Adrenal gland (tissue), 12 donors: ENCODE data around the gene NKX2-3. TPM values are rescaled to one million over a fixed set of nuclear protein-coding genes. Genes with fewer than 3 reads are reported as not detected.

Source experiments
- DNase-seq, 7 donors: peaks; one replicate each; pipeline ENCODE4 v3.0.0-alpha.2; 2019 to 2020
- H3K27ac ChIP-seq, 5 donors: fragments of 200-600 bp; sonication (generic) in 4 of 5; 1 replicate in 3 of 5; 2 replicates in 2 of 5; pipeline versions ENCODE4 v1.5.1 to v1.8.0; 2016 to 2020; ENCODE audit warnings: mild to moderate bottlenecking in 1 of 5
- H3K27me3 ChIP-seq: fragments of 200-600 bp; 2 replicates; pipeline ENCODE4 v1.8.0; 2021
- H3K36me3 ChIP-seq, 2 donors: fragments of 200-600 bp; replicated peaks in 1 of 2; 1 replicate in 1 of 2; 2 replicates in 1 of 2; pipeline versions ENCODE4 v1.5.1 to v1.8.0; 2018 to 2022
- H3K4me1 ChIP-seq, 2 donors: fragments of 200-600 bp; replicated peaks in 1 of 2; 1 replicate in 1 of 2; 2 replicates in 1 of 2; pipeline versions ENCODE4 v1.5.1 to v1.8.0; 2018 to 2021
- H3K4me3 ChIP-seq, 4 donors: fragments of 200-600 bp; sonication (generic) in 3 of 4; one replicate each; pipeline ENCODE4 v1.5.1; 2016 to 2018
- H3K9me3 ChIP-seq, 3 donors: fragments of 200-600 bp; sonication (generic) in 1 of 3; replicated peaks in 1 of 3; 1 replicate in 2 of 3; 2 replicates in 1 of 3; pipeline versions ENCODE4 v1.5.1 to v1.8.0; 2016 to 2021
- CTCF ChIP-seq, 6 experiments: fragments of 450-650 bp in 4 of 6; fragments of 200-600 bp in 2 of 6; sonication (generic) in 1 of 6; IDR thresholded peaks; 1 replicate in 5 of 6; 2 replicates in 1 of 6; pipeline versions ENCODE4 v1.5.1 to v1.8.0; 2016 to 2021; ENCODE audit warnings: antibody characterized with exemption in 6 of 6, mild to moderate bottlenecking in 2 of 6, moderate library complexity in 1 of 6
- POLR2A ChIP-seq, 2 donors: fragments of 450-650 bp; IDR thresholded peaks; one replicate each; pipeline ENCODE4 v1.6.1; 2017; ENCODE audit warnings: antibody characterized with exemption in 2 of 2, mild to moderate bottlenecking in 2 of 2, moderate library complexity in 1 of 2
- WGBS, 4 donors: extraction: QIAGEN DNeasy Blood & Tissue Kit in 2 of 4; methylation state at CpG; one replicate each; pipeline versions ENCODE4 v1.1.5 to v1.1.7; 2013 to 2017; 5-methylcytosine and 5-hydroxymethylcytosine counted together
- intact Hi-C, 2 donors: fragments of 100-400 bp; cut with DNase I; formaldehyde crosslinking; loops; one replicate each; pipeline versions ENCODE4 v1.14.1 to v1.15.0; 2022 to 2023
- polyA plus RNA-seq, 3 donors: library from polyadenylated mRNA; stranded (reverse); fragments of 200-250 nt in 2 of 3; fragments of 350-450 nt in 1 of 3; fragmentation: Illumina TruSeq in 1 of 3; extraction: RNeasy Lipid Tissue Mini Kit (QIAGEN cat#74804) in 1 of 3; gene quantifications; one replicate each; pipeline ENCODE4 v1.2.3, GENCODE V29; 2013 to 2014
- total RNA-seq, 9 donors: library from RNA; depleted of rRNA in 4 of 9; stranded (reverse); fragments of >200 nt in 4 of 9; fragments of 120-200 nt in 1 of 9; fragmentation: NEBNext Ultra II Directional in 1 of 9; extraction: Animal tissue kit (Norgen Biotek cat#: 25700) in 1 of 9; gene quantifications; one replicate each; pipeline versions ENCODE4 v1.1.0 to v1.2.4, GENCODE V29; 2013 to 2023
- donor health status: healthy with polysubstance abuse.
- donor health status: Bipolar disorder and iron deficiency.
- donor health status: DM: yes; HTN: yes; CAD: no.
- donor health status: DM: no; HTN: no; CAD: no.
- donor health status: DM: no; HTN: no; CAD: no.
- donor health status: DM: yes; HTN: yes; CAD: no.

Gene NKX2-3
- total and polyA plus RNA-seq, 12 donors = 0.03 TPM; not detected in 11

- Histone ChIP-seq H3K36me3 (no peaks in the 10 kb centered on the region), H3K4me3 (no peak overlapping the region), H3K9me3 (no peaks in the 10 kb centered on the region), H3K27me3 (peaks cover 33% of the 10 kb centered on the region), H3K4me1 (no peaks in the 10 kb centered on the region), H3K27ac (no peak overlapping the region)
- no peak for TF ChIP-seq POLR2A (IDR thresholded peaks at IDR 0.05)
- no peak for TF ChIP-seq CTCF (IDR thresholded peaks at IDR 0.05)
- peak in 4 of 7 donors; percentile 25 to 62 (median 28) for DNase-seq
- intact Hi-C loops = no loop called here
- WGBS, 4 donors = 21 to 37% (median 24%) methylated on average over 5 of the region's 5 CpGs
These were observed 18.4 kb downstream of the NKX2-3 start for GRCh38 chr10:99551158-99551557.

GRCh38 chr10:99551616-99552015 is 18.9 kb downstream of the NKX2-3 start:
- WGBS, 4 donors = 19 to 29% (median 28%) methylated on average over 3 of the region's 3 CpGs
- Histone ChIP-seq H3K27me3 (peaks cover 34% of the 10 kb centered on the region), H3K4me3 (no peak overlapping the region), H3K27ac (no peak overlapping the region), H3K36me3 (no peaks in the 10 kb centered on the region), H3K4me1 (no peaks in the 10 kb centered on the region), H3K9me3 (no peaks in the 10 kb centered on the region)
- TF ChIP-seq POLR2A (IDR thresholded peaks at IDR 0.05) = no peak
- TF ChIP-seq CTCF (IDR thresholded peaks at IDR 0.05) = no peak
- intact Hi-C loops = no loop called here
- no peak for DNase-seq

- no peaks in the 10 kb centered on the region for H3K4me1 ChIP-seq
- H3K27me3 ChIP-seq = peaks cover 41% of the 10 kb centered on the region
- no peak for DNase-seq
- TF ChIP-seq CTCF (IDR thresholded peaks at IDR 0.05) = no peak
- TF ChIP-seq POLR2A (IDR thresholded peaks at IDR 0.05) = no peak
- H3K4me3 ChIP-seq = no peak overlapping the region
- H3K27ac ChIP-seq = no peak overlapping the region
- intact Hi-C loops = no loop called here
- no peaks in the 10 kb centered on the region for H3K36me3 ChIP-seq
- H3K9me3 ChIP-seq = no peaks in the 10 kb centered on the region
- WGBS, 4 donors = 63 to 72% (median 66%) methylated on average over 11 of the region's 11 CpGs
These were observed 22.6 kb downstream of the NKX2-3 start for GRCh38 chr10:99555371-99555770.

GRCh38 chr10:99555825-99556523 is 23.2 kb downstream of the NKX2-3 start:
- Histone ChIP-seq H3K4me1 (no peaks in the 10 kb centered on the region), H3K27ac (no peak overlapping the region), H3K36me3 (no peaks in the 10 kb centered on the region), H3K9me3 (no peaks in the 10 kb centered on the region), H3K27me3 (peaks cover 41% of the 10 kb centered on the region), H3K4me3 (no peak overlapping the region)
- 49 to 58% (median 53%) methylated on average over 6 of the region's 6 CpGs for WGBS, 4 donors
- intact Hi-C loops = no loop called here
- DNase-seq = no peak
- TF ChIP-seq CTCF (IDR thresholded peaks at IDR 0.05) (no peak), POLR2A (IDR thresholded peaks at IDR 0.05) (no peak)
